Measurements from ENCODE around the gene PCNX2. TPM values are rescaled to one million over a fixed set of nuclear protein-coding genes. Genes with fewer than 3 reads are reported as not detected.

The PCNX2 gene
- total and polyA plus RNA-seq, 8 donors, result 5.5 to 25.9 (median 8.7) TPM

DNA sequence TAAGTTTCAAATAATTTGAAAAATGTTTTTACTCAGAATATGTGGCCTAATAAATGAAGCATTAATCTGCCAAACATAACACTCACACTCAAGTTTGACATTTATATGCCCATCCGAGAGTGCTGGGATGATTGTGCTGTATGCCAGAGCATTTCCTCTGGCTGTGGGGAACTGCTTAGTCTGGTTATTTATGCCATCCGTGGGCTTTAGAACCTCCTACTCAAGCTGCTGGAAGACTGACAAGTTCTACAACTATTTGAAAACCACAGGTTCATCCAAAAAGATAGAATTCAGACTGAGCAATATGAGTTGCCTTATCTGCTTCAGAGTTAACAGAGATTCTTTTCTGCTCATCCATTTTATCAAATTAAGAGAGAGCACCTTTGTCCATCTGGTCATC lies 25.9 kb downstream of the PCNX2 start:
- TF ChIP-seq, protein P1, sequence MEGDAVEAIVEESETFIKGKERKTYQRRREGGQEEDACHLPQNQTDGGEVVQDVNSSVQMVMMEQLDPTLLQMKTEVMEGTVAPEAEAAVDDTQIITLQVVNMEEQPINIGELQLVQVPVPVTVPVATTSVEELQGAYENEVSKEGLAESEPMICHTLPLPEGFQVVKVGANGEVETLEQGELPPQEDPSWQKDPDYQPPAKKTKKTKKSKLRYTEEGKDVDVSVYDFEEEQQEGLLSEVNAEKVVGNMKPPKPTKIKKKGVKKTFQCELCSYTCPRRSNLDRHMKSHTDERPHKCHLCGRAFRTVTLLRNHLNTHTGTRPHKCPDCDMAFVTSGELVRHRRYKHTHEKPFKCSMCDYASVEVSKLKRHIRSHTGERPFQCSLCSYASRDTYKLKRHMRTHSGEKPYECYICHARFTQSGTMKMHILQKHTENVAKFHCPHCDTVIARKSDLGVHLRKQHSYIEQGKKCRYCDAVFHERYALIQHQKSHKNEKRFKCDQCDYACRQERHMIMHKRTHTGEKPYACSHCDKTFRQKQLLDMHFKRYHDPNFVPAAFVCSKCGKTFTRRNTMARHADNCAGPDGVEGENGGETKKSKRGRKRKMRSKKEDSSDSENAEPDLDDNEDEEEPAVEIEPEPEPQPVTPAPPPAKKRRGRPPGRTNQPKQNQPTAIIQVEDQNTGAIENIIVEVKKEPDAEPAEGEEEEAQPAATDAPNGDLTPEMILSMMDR (IDR thresholded peaks at IDR 0.05), result no peak
- WGBS, 2 donors, result 51 to 55% methylated on average over 2 of the region's 2 CpGs
- intact Hi-C loops (cut with DNase I), result no loop called here

DNA sequence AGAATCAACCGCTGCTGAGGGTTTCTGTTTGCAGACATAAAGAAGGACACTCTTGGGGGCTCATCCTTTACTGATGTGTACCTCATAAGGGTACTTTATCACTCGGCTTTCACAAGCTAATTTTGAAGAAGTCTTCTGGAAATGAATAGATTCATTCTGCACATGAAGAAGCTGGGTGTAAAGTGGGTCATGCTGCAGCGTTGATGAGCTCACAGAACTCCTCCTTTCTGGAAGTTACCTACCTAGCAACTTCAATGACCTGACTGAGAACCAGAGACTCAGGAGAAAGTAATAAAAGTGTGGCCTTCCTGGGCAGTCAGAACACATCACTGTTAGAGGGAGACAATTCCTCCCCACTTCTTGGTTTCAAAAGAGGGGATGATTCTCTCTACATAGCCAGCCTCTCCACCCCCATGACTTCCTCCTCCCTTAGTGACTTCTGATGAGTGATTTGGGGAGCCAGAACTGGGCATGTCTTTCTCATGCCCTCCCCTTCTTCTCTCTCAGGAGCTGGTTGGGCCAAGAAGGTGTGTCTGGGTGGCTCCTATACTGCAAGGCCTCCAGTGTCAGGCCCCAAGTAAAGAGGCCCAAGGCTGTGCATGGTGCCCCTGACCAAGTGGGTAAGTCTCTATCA lies 27.0 kb downstream of the PCNX2 start:
- FAIRE-seq, result no peak
- 92 to 96% methylated on average over 3 of the region's 3 CpGs for WGBS, 2 donors

More for the DNA sequence above, 25.9 kb downstream of the PCNX2 start:
- Histone ChIP-seq H3K27ac (no peak overlapping the region), H3K27me3 (no peaks in the 10 kb centered on the region), H3K4me1 (no peaks in the 10 kb centered on the region), H3K36me3 (no peaks in the 10 kb centered on the region), H3K9me3 (no peaks in the 10 kb centered on the region), H3K4me3 (no peak overlapping the region)
- DNase-seq (no peak), FAIRE-seq (no peak), ATAC-seq (no peak)

DNA sequence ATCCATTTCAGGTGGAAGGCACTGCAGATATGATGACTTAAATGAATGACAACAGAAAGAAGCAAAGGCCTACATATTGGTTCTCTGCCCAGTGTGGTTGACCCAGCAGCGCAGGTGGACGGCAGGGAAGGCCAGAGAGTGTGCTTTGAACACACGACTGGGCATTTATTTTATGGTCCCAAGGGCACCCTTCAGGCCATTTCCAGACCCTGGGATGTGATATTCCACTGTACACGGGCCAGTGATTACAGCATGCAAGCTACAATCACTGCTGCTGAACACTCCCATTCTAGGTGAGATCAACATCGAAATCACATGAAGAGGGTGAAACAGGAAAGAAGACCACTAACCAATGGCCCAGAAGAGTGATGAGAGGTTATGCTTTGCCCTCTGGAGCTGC lies 33.8 kb downstream of the PCNX2 start:
- ATAC-seq (no peak), DNase-seq (no peak), FAIRE-seq (no peak)
- WGBS, 2 donors, result 88 to 90% methylated on average over 5 of the region's 5 CpGs
- no peaks in the 10 kb centered on the region for H3K9me3 ChIP-seq
- no peaks in the 10 kb centered on the region for H3K36me3 ChIP-seq
- H3K4me3 ChIP-seq, result no peak overlapping the region
- intact Hi-C loops (cut with DNase I), result no loop called here
- no peaks in the 10 kb centered on the region for H3K27me3 ChIP-seq
- no peak overlapping the region for H3K27ac ChIP-seq
- TF ChIP-seq, protein P1 (IDR thresholded peaks at IDR 0.05), result no peak
- H3K4me1 ChIP-seq, result peaks cover 0 to 4% (median 0%) of the 10 kb centered on the region in 3 donors

More for the DNA sequence above, 27.0 kb downstream of the PCNX2 start:
- H3K4me3 ChIP-seq, result no peak overlapping the region
- ATAC-seq (no peak), DNase-seq (no peak)
- H3K4me1 ChIP-seq, result no peaks in the 10 kb centered on the region
- H3K27me3 ChIP-seq, result no peaks in the 10 kb centered on the region
- H3K9me3 ChIP-seq, result no peaks in the 10 kb centered on the region
- H3K36me3 ChIP-seq, result no peaks in the 10 kb centered on the region
- TF ChIP-seq, protein P1 (IDR thresholded peaks at IDR 0.05), result no peak
- no peak overlapping the region for H3K27ac ChIP-seq
- intact Hi-C loops (cut with DNase I), result no loop called here

DNA sequence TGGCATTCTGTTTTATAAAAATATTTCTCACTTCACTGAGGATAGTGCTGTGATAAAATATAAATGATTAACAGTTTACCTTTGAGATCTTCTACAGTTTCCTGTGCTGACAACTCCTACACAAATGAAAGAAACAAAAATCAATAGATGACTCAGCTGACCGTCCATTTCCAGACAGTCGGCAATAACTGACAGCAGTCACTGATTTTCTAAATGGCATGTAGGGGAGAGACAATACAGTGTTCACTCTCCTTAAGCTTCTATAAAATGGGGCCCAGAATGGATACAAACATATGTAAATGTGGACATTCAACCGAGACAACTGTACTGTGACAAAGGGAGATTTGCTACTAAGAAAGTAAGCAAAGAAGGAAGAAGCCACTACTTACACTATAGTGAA lies 34.3 kb downstream of the PCNX2 start:
- intact Hi-C loops (cut with DNase I), result no loop called here
- peaks cover 0 to 4% (median 0%) of the 10 kb centered on the region in 3 donors for H3K4me1 ChIP-seq
- H3K9me3 ChIP-seq, result no peaks in the 10 kb centered on the region
- H3K27ac ChIP-seq, result no peak overlapping the region
- no peak for DNase-seq
- no peak for FAIRE-seq
- H3K36me3 ChIP-seq, result no peaks in the 10 kb centered on the region
- TF ChIP-seq, protein P1 (IDR thresholded peaks at IDR 0.05), result no peak
- peak in 2 of 4 donors; percentile 31 to 40 for ATAC-seq
- WGBS, 2 donors, result 5 to 43% methylated on average over 3 of the region's 3 CpGs
- no peak overlapping the region for H3K4me3 ChIP-seq
- H3K27me3 ChIP-seq, result no peaks in the 10 kb centered on the region

DNA sequence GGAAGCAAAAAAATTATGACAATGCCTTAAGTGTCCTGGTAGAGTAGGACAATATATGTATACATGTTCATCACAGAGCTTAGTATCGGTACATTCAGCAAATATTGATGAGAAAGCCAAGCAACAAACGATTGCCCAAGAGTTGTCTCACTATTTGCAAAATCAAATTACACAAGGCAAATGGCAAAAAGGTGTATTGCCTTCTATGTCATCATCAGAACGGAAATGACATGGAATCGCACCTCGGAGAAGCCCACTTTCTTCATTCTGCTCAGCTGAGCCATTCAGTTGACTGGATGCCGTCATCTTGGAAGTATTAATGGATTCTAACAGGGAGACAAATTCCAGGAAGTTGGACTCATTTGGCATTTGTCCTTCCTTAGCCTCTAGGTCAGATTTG lies 37.7 kb downstream of the PCNX2 start:
- H3K27me3 ChIP-seq, result no peaks in the 10 kb centered on the region
- ATAC-seq (no peak), DNase-seq (no peak), FAIRE-seq (no peak)
- intact Hi-C loops (cut with DNase I), result no loop called here
- no peaks in the 10 kb centered on the region for H3K9me3 ChIP-seq
- 90 to 92% methylated on average over 6 of the region's 6 CpGs for WGBS, 2 donors
- H3K4me3 ChIP-seq, result no peak overlapping the region
- TF ChIP-seq, protein P1 (IDR thresholded peaks at IDR 0.05), result no peak
- no peaks in the 10 kb centered on the region for H3K36me3 ChIP-seq
- H3K4me1 ChIP-seq, result peaks cover 0 to 16% (median 10%) of the 10 kb centered on the region in 3 donors
- H3K27ac ChIP-seq, result no peak overlapping the region
